GM19397 (cell line): Measurements from ENCODE around the gene TGDS.
A peak's percentile ranks its signal among the peaks of the same experiment; 100 is the strongest.
"Not testable (repeated sequence)": the region's sequence is repeated elsewhere in the genome, so short reads cannot be mapped to it uniquely, and the experiment has no call there.

ENCODE experiments used
- ATAC-seq: cut with Tn5 transposase; IDR thresholded peaks from one replicate; pipeline ENCODE4 v1.9.1; 2021; ENCODE audit warnings: mild to moderate bottlenecking, moderate library complexity; ENCODE audit not compliant: unreplicated experiment

The TGDS gene

GRCh38 chr13:94595950-94596574, at the start of gene TGDS:
TSS of gene TGDS (minus strand) at chr13:94596152. CDS start at chr13:94596136, 16 bp downstream.
- peak; percentile 99 for ATAC-seq

GRCh38 chr13:94641409-94641941, 45.5 kb upstream of the TGDS start:
- no peak for ATAC-seq

GRCh38 chr13:94640721-94641120, 44.8 kb upstream of the TGDS start:
- ATAC-seq, result no peak

- not testable (repeated sequence) for ATAC-seq
These were observed 41.7 kb upstream of the TGDS start for GRCh38 chr13:94637677-94638076.

- ATAC-seq, result no peak
These were observed 41.1 kb upstream of the TGDS start for GRCh38 chr13:94636942-94637578.

- not testable (repeated sequence) for ATAC-seq
These were observed 40.1 kb upstream of the TGDS start for GRCh38 chr13:94636096-94636495.

- ATAC-seq, result no peak
These were observed 36.5 kb upstream of the TGDS start for GRCh38 chr13:94632226-94632980.

- ATAC-seq, result no peak
These were observed 34.9 kb upstream of the TGDS start for GRCh38 chr13:94630858-94631257.

GRCh38 chr13:94623316-94623715, 27.4 kb upstream of the TGDS start:
- ATAC-seq, result no peak

- ATAC-seq, result no peak
These were observed 26.4 kb upstream of the TGDS start for GRCh38 chr13:94622344-94622743.

GRCh38 chr13:94620286-94620896, 24.4 kb upstream of the TGDS start:
- ATAC-seq, result peak; percentile 64

GRCh38 chr13:94617389-94618000, 21.5 kb upstream of the TGDS start:
- no peak for ATAC-seq

GRCh38 chr13:94613051-94613450, 17.1 kb upstream of the TGDS start:
- ATAC-seq, result no peak

- no peak for ATAC-seq
These were observed 16.1 kb upstream of the TGDS start for GRCh38 chr13:94612050-94612449.

- no peak for ATAC-seq
These were observed 14.5 kb upstream of the TGDS start for GRCh38 chr13:94610475-94610874.

- no peak for ATAC-seq
These were observed 13.2 kb upstream of the TGDS start for GRCh38 chr13:94609196-94609595.

GRCh38 chr13:94608586-94608985, 12.6 kb upstream of the TGDS start:
- ATAC-seq, result no peak

GRCh38 chr13:94607939-94608338, 12.0 kb upstream of the TGDS start:
- no peak for ATAC-seq

- ATAC-seq, result no peak
These were observed 11.1 kb upstream of the TGDS start for GRCh38 chr13:94607056-94607455.

- no peak for ATAC-seq
These were observed 6.5 kb upstream of the TGDS start for GRCh38 chr13:94602467-94602866.
